ENCODE measurements around the gene CC2D2B.
"Not testable (repeated sequence)": the region's sequence is repeated elsewhere in the genome, so short reads cannot be mapped to it uniquely, and the experiment has no call there.

Gene CC2D2B

GRCh38 chr10:96034625-96035024 is 126.8 kb downstream of the CC2D2B start:
- no peak for DNase-seq

DNA sequence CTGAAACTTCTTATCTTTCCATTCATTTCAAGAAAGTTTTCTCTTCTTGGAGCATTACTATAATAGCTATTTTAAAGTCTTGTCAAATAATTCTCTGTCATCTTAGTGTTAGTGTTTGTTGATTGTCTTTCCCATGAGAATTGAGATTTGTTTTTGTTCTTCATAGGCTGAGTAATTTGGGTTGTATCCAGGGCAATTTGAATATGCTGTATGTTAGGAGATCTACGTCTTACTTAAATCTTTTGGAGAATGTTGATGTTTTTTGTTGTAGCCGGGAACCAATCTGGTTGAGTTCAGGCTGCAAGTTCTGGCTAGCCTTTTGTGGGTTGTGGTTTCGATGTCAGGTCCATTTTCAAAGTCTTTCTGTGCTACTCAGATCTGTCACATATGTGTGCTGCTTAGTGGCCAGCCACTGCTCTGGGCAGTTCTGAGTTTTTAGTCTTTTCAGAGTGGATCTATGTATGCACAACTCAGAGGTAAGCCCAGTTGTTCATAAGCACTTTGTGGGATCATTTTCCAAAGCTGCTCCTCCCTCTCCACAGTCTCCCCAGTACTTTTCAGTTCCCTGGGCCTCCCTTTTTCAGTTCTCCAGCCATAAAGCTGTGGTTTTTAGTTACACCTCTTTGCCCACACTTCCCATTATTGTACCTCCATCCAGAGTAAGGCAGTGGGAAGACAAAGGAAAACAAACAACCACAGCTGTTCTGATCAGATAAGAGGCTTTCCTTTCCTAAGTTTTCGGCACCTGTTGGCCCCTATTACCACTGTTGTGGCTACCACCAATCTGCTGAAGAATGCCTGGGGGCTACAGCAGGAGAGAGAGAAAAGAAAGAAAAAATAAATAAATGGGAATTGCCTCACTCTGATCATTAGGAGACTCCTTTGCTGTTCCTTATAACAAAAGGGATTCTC is 131.0 kb downstream of the CC2D2B start:
- DNase-seq, result no peak

DNA sequence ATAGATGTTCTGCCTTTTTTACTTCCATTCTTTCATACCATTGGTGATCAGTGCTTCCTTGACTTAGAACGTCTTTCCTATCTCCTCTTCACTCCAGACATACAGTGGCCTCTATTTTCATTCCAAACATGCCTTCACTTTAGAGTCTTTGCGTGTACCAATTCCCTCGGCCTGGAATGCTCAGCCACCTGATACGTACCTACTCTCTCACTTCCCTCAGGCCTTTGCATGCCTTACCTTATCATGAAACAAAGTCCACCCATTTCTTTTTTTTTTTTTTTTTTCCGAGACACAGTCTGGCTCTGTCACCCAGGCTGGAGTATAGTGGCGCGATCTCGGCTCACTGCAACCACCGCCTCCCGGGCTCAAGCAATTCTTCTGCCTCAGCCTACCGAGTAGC is 133.4 kb downstream of the CC2D2B start:
- DNase-seq, result no peak

GRCh38 chr10:96043033-96043892 is 135.5 kb downstream of the CC2D2B start, which contains the start of gene CCNJ:
CCNJ (plus strand) TSS chr10:96043583; CDS start chr10:96044394, 811 bp downstream.
- DNase-seq, result peak; percentile 69

GRCh38 chr10:96043893-96044715 is 136.3 kb downstream of the CC2D2B start:
- DNase-seq, result no peak

- no peak for DNase-seq
Measured at GRCh38 chr10:96044736-96045135, 137.0 kb downstream of the CC2D2B start.

DNA sequence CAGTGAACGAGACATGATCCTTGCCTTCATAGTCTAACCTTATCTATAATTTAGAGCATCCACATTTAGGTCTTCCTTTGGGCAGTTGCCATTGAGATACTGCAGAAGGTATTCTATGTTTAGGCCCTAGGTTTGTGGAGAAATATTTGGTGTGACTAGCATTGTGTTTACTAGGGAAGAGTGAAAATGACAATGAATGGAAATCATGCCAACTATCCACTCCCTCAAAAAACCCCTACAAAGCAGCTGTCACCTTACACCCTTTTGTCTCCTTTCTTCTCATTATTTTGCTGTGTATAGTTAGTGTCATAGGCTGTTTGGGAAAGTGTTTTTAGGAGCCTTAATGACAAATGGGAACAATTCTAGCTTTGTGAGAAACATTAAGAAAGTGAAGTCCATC is 138.8 kb downstream of the CC2D2B start:
- no peak for DNase-seq

- DNase-seq, result no peak
Measured at GRCh38 chr10:96047004-96047649, 139.4 kb downstream of the CC2D2B start.

- not testable (repeated sequence) for DNase-seq
Measured at GRCh38 chr10:96047925-96048324, 140.2 kb downstream of the CC2D2B start.

- DNase-seq, result no peak
Measured at GRCh38 chr10:96049340-96049739, 141.6 kb downstream of the CC2D2B start.

DNA sequence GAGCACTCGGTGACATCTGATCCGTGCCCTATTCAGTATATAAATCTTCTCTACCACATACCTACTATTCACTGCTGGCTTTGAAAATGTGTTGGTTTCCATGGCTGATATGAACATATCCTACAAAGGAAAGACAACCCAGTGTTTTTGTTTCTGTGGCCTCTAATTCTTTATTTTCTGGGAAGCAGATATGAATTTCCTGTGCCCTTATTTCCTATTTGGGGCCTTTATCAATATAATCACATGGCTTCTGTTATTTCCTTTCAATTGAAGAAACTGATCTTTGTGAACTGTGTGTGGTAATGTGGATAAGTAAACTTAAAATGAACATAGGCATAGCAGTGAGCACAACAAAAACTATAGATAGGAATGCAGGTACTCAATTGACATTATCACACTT is 146.2 kb downstream of the CC2D2B start:
- no peak for DNase-seq

DNA sequence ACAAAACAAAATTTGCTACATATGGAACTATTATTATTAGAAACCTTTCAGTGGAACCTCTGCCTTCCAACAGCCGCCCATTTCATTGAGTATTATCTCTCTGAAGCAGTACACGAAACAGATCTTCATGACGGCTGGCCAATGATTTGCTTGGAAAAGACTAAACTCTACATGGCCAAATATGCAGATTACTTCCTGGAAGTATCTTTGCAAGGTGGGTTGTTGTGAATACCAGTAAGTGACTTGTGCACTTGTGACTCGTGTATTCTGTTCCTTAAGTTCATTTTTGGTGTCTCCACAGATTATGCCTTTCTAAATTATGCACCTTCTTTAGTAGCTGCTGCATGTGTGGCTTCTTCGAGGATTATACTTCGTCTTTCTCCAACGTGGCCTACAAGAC is 149.0 kb downstream of the CC2D2B start:
- DNase-seq, result no peak

DNA sequence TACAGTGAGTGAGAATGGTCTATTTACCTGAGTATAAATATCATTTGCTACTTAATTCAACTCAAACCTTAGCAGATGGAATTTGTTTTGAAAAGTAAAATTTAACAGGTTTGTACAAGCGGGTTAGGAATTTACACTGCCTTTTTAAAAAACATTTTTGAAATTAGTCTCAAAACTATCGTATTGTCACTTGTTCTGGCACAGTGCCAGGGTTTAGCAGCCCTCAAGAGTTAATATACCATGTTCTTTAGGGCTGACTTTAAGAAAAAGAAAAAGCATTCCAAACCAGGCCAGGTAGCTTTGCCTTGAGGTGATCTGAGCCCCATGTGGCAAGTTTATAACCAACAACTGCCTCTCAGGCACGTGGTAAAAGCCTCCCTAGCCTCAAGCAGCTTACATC is 153.5 kb downstream of the CC2D2B start:
- DNase-seq, result no peak

DNA sequence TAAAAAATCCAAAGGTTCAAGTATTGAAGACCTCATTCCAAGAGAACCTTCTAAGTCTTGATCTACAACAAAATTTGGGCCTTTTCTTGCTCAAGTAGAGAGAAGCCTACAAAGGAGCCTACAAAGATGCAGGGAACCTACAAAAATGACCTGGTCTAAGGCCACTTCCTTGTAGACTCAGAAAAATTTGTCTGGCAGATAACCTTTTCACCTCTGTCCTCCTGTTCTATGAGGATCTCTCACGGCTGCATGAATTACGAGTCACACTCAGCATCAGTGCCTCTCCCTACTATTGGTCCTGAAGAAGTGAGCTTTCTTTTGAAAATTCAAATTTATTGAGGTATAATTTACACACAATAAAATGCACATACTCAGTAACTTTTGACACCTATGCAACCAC is 164.9 kb downstream of the CC2D2B start:
- no peak for DNase-seq

DNA sequence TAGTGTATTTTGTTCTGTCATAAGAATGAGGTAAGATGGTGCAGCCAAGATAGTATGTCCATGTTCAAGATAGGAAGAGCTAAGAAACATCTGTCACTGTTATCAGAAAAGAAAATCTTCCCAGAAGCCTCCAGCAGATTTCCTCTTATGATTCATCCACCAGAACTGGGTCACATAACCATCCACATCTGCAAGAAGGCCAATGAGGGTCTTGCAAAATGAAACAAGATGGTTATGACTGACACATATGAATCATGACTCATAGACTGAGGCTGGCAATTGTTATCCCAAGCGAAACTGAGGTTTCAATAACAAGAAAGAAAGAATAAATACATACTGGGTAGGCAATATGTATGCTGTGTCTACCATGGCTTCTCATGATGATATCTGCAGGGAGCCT is 165.9 kb downstream of the CC2D2B start:
- DNase-seq, result no peak

DNA sequence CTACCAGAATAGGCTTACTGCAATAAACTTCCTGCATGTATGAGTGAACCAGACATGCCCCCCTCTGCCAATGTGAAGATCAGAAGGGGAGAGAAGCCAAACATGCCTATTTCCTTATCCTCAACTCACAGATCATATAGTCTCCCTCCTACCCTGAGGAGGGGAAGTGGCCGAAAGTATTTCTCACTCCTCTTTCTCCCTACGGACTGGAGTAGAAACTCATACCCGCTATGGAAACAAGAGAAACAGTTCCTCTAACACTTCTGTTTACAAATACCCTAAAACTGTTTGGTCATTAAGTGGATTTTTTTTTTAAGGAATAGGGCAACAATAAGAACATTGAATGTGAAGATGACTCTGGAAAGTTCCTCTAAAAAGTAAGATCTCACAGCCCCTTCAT is 167.0 kb downstream of the CC2D2B start:
- DNase-seq, result no peak

GRCh38 chr10:96075977-96076376 is 168.2 kb downstream of the CC2D2B start:
- no peak for DNase-seq

GRCh38 chr10:96077156-96077555 is 169.4 kb downstream of the CC2D2B start:
- no peak for DNase-seq

- no peak for DNase-seq
Measured at GRCh38 chr10:96082153-96082552, 174.4 kb downstream of the CC2D2B start.
